Gastrocnemius medialis (tissue), 4 donors: ENCODE measurements around the gene CYB561D1.
A peak's percentile ranks its signal among the peaks of the same experiment; 100 is the strongest.

Experiments used
- CTCF ChIP-seq, 5 experiments: fragments of 450-650 bp in 3 of 5; fragments of 200-600 bp in 2 of 5; sonication (generic) in 2 of 5; IDR thresholded peaks in 4 of 5; conservative IDR thresholded peaks in 1 of 5; 1 replicate in 4 of 5; 2 replicates in 1 of 5; pipeline ENCODE4 v1.5.1; 2016 to 2019; ENCODE audit warnings: antibody characterized with exemption in 5 of 5, mild to moderate bottlenecking in 3 of 5, moderate library complexity in 3 of 5
- POLR2A ChIP-seq, 2 donors: fragments of 450-650 bp; IDR thresholded peaks; one replicate each; pipeline ENCODE4 v1.6.1; 2017; ENCODE audit warnings: antibody characterized with exemption in 2 of 2, mild to moderate bottlenecking in 2 of 2, moderate library complexity in 2 of 2

GRCh38 chr1:109493805-109494539 is at the start of gene CYB561D1:
- TF ChIP-seq CTCF (IDR thresholded peaks at IDR 0.05 in 4 of 5, conservative IDR thresholded peaks at IDR 0.05 in 1 of 5) (peak; percentile 90 to 98 (median 95)), POLR2A (IDR thresholded peaks at IDR 0.05) (peak; percentile 19 to 46)
